CD4-positive, alpha-beta memory T cell (primary cell): ENCODE data around the gene TEX48. TPM values are rescaled to one million over a fixed set of nuclear protein-coding genes. Genes with fewer than 3 reads are reported as not detected.

ENCODE experiments used
- CTCF ChIA-PET: fragments of 350-600 bp; sonication (Branson Sonifier 250); formaldehyde crosslinking; loops from one replicate; lab custom pipeline; 2021; ENCODE audit warnings: inconsistent platforms; ENCODE audit not compliant: partially characterized antibody; lab: Charles Lee
- POLR2A ChIA-PET: fragments of 350-600 bp; sonication (Branson Sonifier 250); formaldehyde crosslinking; loops from one replicate; lab custom pipeline; 2021; ENCODE audit not compliant: partially characterized antibody; lab: Charles Lee
- DNase-seq, 5 donors: peaks; one replicate each; pipeline versions ENCODE4 v3.0.0 to v3.0.0-alpha.2; 2020 to 2022; ENCODE audit warnings: mixed read lengths in 1 of 5
- H3K27ac ChIP-seq: one replicate; pipeline ENCODE4 v1.7.0; 2013; ENCODE audit warnings: low read depth, low read length
- H3K27me3 ChIP-seq: 2 replicates; pipeline ENCODE4 v1.7.0; 2013; ENCODE audit warnings: mild to moderate bottlenecking, low read length, moderate library complexity; ENCODE audit not compliant: insufficient read depth
- H3K36me3 ChIP-seq: 2 replicates; pipeline ENCODE4 v1.7.0; 2013; ENCODE audit warnings: mild to moderate bottlenecking, low read length, moderate library complexity; ENCODE audit not compliant: insufficient read depth
- H3K4me1 ChIP-seq: 2 replicates; pipeline ENCODE4 v1.7.0; 2013; ENCODE audit warnings: mild to moderate bottlenecking, low read length, moderate library complexity; ENCODE audit not compliant: insufficient read depth
- H3K4me3 ChIP-seq, 2 donors: one replicate each; pipeline ENCODE4 v1.7.0; 2013; ENCODE audit warnings: low read length in 2 of 2, mild to moderate bottlenecking in 1 of 2
- H3K9me3 ChIP-seq, 2 donors: one replicate each; pipeline ENCODE4 v1.7.0; 2013; ENCODE audit warnings: low read length in 2 of 2, control low read depth in 1 of 2; ENCODE audit not compliant: control insufficient read depth in 1 of 2
- H3K27ac Mint-ChIP-seq, 7 donors: one replicate each; pipeline ENCODE4 v1.8.0; 2020 to 2021; ENCODE audit warnings: mixed read lengths in 7 of 7, mild to moderate bottlenecking in 6 of 7, inconsistent platforms in 3 of 7, moderate library complexity in 3 of 7
- H3K27me3 Mint-ChIP-seq, 2 donors: one replicate each; pipeline ENCODE4 v1.8.0; 2020 to 2021; ENCODE audit warnings: mixed read lengths in 2 of 2
- H3K36me3 Mint-ChIP-seq, 2 donors: one replicate each; pipeline ENCODE4 v1.8.0; 2020 to 2021; ENCODE audit warnings: mixed read lengths in 2 of 2, inconsistent platforms in 1 of 2, mild to moderate bottlenecking in 1 of 2
- H3K4me1 Mint-ChIP-seq, 4 donors: one replicate each; pipeline ENCODE4 v1.8.0; 2020 to 2021; ENCODE audit warnings: mixed read lengths in 4 of 4, mild to moderate bottlenecking in 1 of 4
- H3K4me3 Mint-ChIP-seq, 8 donors: one replicate each; pipeline ENCODE4 v1.8.0; 2020 to 2021; ENCODE audit warnings: mixed read lengths in 8 of 8, mild to moderate bottlenecking in 7 of 8, moderate library complexity in 6 of 8, inconsistent platforms in 3 of 8
- H3K9me3 Mint-ChIP-seq, 8 donors: one replicate each; pipeline ENCODE4 v1.8.0; 2020 to 2021; ENCODE audit warnings: mixed read lengths in 8 of 8, mild to moderate bottlenecking in 5 of 8, inconsistent platforms in 3 of 8, moderate library complexity in 1 of 8
- intact Hi-C: fragments of 100-400 bp; cut with micrococcal nuclease; formaldehyde crosslinking; loops from one replicate; pipeline ENCODE4 v1.15.1; 2023
- polyA plus RNA-seq, 2 donors: library from polyadenylated mRNA; unstranded; fragments of 300-500 nt; fragmentation: Illumina TruSeq; gene quantifications; one replicate each; pipeline ENCODE4 v1.2.3, GENCODE V29; 2021
- total RNA-seq, 2 experiments: library from RNA; stranded (reverse); gene quantifications; one replicate each; pipeline ENCODE4 v1.2.3, GENCODE V29; 2021

The TEX48 gene
- total RNA-seq, result not detected
- under 1 TPM in 1 of 2 donors, not detected in 1; 0.33 TPM for polyA plus RNA-seq

GRCh38 chr9:114681594-114682332 is at the start of gene TEX48:
Gene TEX48 (minus strand): TSS chr9:114682192. CDS start chr9:114671723, 10,469 bp downstream.
- Histone ChIP-seq H3K9me3 (no peaks in the 10 kb centered on the region), H3K27ac (peak within 1 kb of the TSS; percentile 23), H3K4me1 (peaks cover 22% of the 10 kb centered on the region), H3K27me3 (no peaks in the 10 kb centered on the region), H3K36me3 (no peaks in the 10 kb centered on the region), H3K4me3 (peak within 1 kb of the TSS in 1 of 2 donors; percentile 11)
- Mint-ChIP-seq H3K36me3 (no peaks in the 10 kb centered on the region), H3K27me3 (peaks cover 2 to 3% of the 10 kb centered on the region in 2 donors), H3K4me3 (peak within 1 kb of the TSS; percentile 1 to 80 (median 62)), H3K27ac (peak within 1 kb of the TSS; percentile 75 to 96 (median 92)), H3K9me3 (no peaks in the 10 kb centered on the region), H3K4me1 (peaks cover 15 to 18% (median 17%) of the 10 kb centered on the region in 4 donors)
- POLR2A ChIA-PET, result interaction anchor here (0.8 to 1.9 kb wide), 6 partner anchors 51 to 276 kb away, joined by 3 to 8 read pairs (median 4); no protein-coding TSS in a partner anchor
- CTCF ChIA-PET, result interaction anchor here (0.6 to 6.1 kb wide), 50 partner anchors 10 to 1814 kb away, joined by 3 to 233 read pairs (median 5); partner anchors contain the start of gene TNFSF8
- DNase-seq, result peak; percentile 79 to 84 (median 81)
- intact Hi-C loops, result loop anchor here (1.0 to 2.0 kb wide), 5 partner anchors 37 to 333 kb away; no protein-coding TSS in a partner anchor

- Mint-ChIP-seq H3K4me1 (peaks cover 13 to 21% (median 18%) of the 10 kb centered on the region in 4 donors), H3K36me3 (no peaks in the 10 kb centered on the region), H3K27me3 (no peaks in the 10 kb centered on the region), H3K27ac (no peak overlapping the region), H3K9me3 (peaks cover 0 to 6% (median 0%) of the 10 kb centered on the region in 8 donors), H3K4me3 (no peak overlapping the region)
- no peak for DNase-seq
- intact Hi-C loops, result no loop called here
- Histone ChIP-seq H3K27ac (no peak overlapping the region), H3K4me1 (peaks cover 21% of the 10 kb centered on the region), H3K9me3 (no peaks in the 10 kb centered on the region), H3K36me3 (no peaks in the 10 kb centered on the region), H3K4me3 (no peak overlapping the region), H3K27me3 (no peaks in the 10 kb centered on the region)
- ChIA-PET CTCF (interaction anchor here (0.7 kb wide), 1 partner anchor 175 kb away, joined by 4 read pairs; no protein-coding TSS in a partner anchor), POLR2A (no interaction called here)
These were observed 49.7 kb upstream of the TEX48 start for GRCh38 chr9:114731701-114732100.

GRCh38 chr9:114729706-114730105 is 47.7 kb upstream of the TEX48 start:
- no peaks in the 10 kb centered on the region for H3K27me3 Mint-ChIP-seq
- no peak for DNase-seq
- Histone ChIP-seq H3K4me1 (peaks cover 1% of the 10 kb centered on the region), H3K9me3 (no peaks in the 10 kb centered on the region), H3K4me3 (no peak overlapping the region), H3K27me3 (no peaks in the 10 kb centered on the region), H3K27ac (no peak overlapping the region), H3K36me3 (no peaks in the 10 kb centered on the region)
- POLR2A ChIA-PET, result no interaction called here
- intact Hi-C loops, result no loop called here
- peaks cover 1 to 7% (median 1%) of the 10 kb centered on the region in 4 donors for H3K4me1 Mint-ChIP-seq
- H3K27ac Mint-ChIP-seq, result no peak overlapping the region
- H3K9me3 Mint-ChIP-seq, result peaks cover 0 to 6% (median 0%) of the 10 kb centered on the region in 8 donors
- no peaks in the 10 kb centered on the region for H3K36me3 Mint-ChIP-seq
- CTCF ChIA-PET, result no interaction called here
- H3K4me3 Mint-ChIP-seq, result no peak overlapping the region

- Histone ChIP-seq H3K9me3 (no peaks in the 10 kb centered on the region), H3K36me3 (no peaks in the 10 kb centered on the region), H3K4me3 (no peak overlapping the region), H3K27me3 (no peaks in the 10 kb centered on the region), H3K4me1 (no peaks in the 10 kb centered on the region), H3K27ac (no peak overlapping the region)
- DNase-seq, result no peak
- H3K4me3 Mint-ChIP-seq, result no peak overlapping the region
- ChIA-PET CTCF (no interaction called here), POLR2A (no interaction called here)
- H3K4me1 Mint-ChIP-seq, result peaks cover 7 to 10% (median 9%) of the 10 kb centered on the region in 4 donors
- no peaks in the 10 kb centered on the region for H3K36me3 Mint-ChIP-seq
- peaks cover 0 to 6% (median 0%) of the 10 kb centered on the region in 8 donors for H3K9me3 Mint-ChIP-seq
- no peaks in the 10 kb centered on the region for H3K27me3 Mint-ChIP-seq
- peak overlapping the region in 1 of 7 donors; percentile 0 for H3K27ac Mint-ChIP-seq
- intact Hi-C loops, result no loop called here
These were observed 43.9 kb upstream of the TEX48 start for GRCh38 chr9:114725930-114726329.

- H3K27ac ChIP-seq, result no peak overlapping the region
- H3K4me1 ChIP-seq, result peaks cover 11% of the 10 kb centered on the region
- Mint-ChIP-seq H3K36me3 (no peaks in the 10 kb centered on the region), H3K27me3 (no peaks in the 10 kb centered on the region), H3K27ac (no peak overlapping the region), H3K9me3 (peaks cover 0 to 6% (median 0%) of the 10 kb centered on the region in 8 donors), H3K4me1 (peaks cover 8 to 18% (median 14%) of the 10 kb centered on the region in 4 donors), H3K4me3 (no peak overlapping the region)
- H3K36me3 ChIP-seq, result no peaks in the 10 kb centered on the region
- intact Hi-C loops, result no loop called here
- no peaks in the 10 kb centered on the region for H3K9me3 ChIP-seq
- POLR2A ChIA-PET, result interaction anchor here (1.2 kb wide), 1 partner anchor 205 kb away, joined by 3 read pairs; the partner anchor contains the start of gene TNFSF8
- DNase-seq, result no peak
- CTCF ChIA-PET, result interaction anchor here (2.0 to 2.9 kb wide), 2 partner anchors 13 to 319 kb away, joined by 5 to 10 read pairs; no protein-coding TSS in a partner anchor
- no peak overlapping the region for H3K4me3 ChIP-seq
- H3K27me3 ChIP-seq, result no peaks in the 10 kb centered on the region
These were observed 42.8 kb upstream of the TEX48 start for GRCh38 chr9:114724744-114725143.

- DNase-seq, result no peak
- Mint-ChIP-seq H3K4me3 (no peak overlapping the region), H3K27ac (peak overlapping the region in 1 of 7 donors; percentile 2), H3K36me3 (no peaks in the 10 kb centered on the region), H3K27me3 (no peaks in the 10 kb centered on the region), H3K4me1 (peaks cover 16 to 26% (median 22%) of the 10 kb centered on the region in 4 donors), H3K9me3 (peaks cover 0 to 6% (median 0%) of the 10 kb centered on the region in 8 donors)
- ChIA-PET POLR2A (interaction anchor here (0.9 kb wide), 1 partner anchor 12 kb away, joined by 3 read pairs; no protein-coding TSS in a partner anchor), CTCF (interaction anchor here (1.0 to 2.9 kb wide), 4 partner anchors 10 to 318 kb away, joined by 3 to 10 read pairs (median 4); partner anchors contain the start of gene TEX48)
- Histone ChIP-seq H3K4me1 (peaks cover 19% of the 10 kb centered on the region), H3K27me3 (no peaks in the 10 kb centered on the region), H3K36me3 (no peaks in the 10 kb centered on the region), H3K4me3 (no peak overlapping the region), H3K9me3 (no peaks in the 10 kb centered on the region), H3K27ac (no peak overlapping the region)
- intact Hi-C loops, result no loop called here
These were observed 41.9 kb upstream of the TEX48 start for GRCh38 chr9:114723931-114724330.
